Tibial artery (tissue), 4 donors: ENCODE results near the gene TM9SF3.

Experiments used
- DNase-seq, 2 donors: peaks; one replicate each; pipeline ENCODE4 v3.0.0-alpha.2; 2019
- H3K27ac ChIP-seq, 2 donors: fragments of 200-600 bp; sonication (generic) in 1 of 2; 1 replicate in 1 of 2; 2 replicates in 1 of 2; pipeline ENCODE4 v1.5.1; 2018 to 2019; ENCODE audit warnings: mild to moderate bottlenecking in 1 of 2
- H3K27me3 ChIP-seq, 2 donors: fragments of 200-600 bp; sonication (generic) in 1 of 2; one replicate each; pipeline versions ENCODE4 v1.5.1 to v1.6.0; 2016 to 2019
- H3K36me3 ChIP-seq, 3 donors: fragments of 200-600 bp; sonication (generic) in 2 of 3; one replicate each; pipeline ENCODE4 v1.5.1; 2016 to 2019; ENCODE audit warnings: mild to moderate bottlenecking in 2 of 3
- H3K4me1 ChIP-seq, 4 donors: fragments of 200-600 bp; sonication (generic) in 2 of 4; 1 replicate in 3 of 4; 2 replicates in 1 of 4; pipeline ENCODE4 v1.5.1; 2016 to 2019
- H3K4me3 ChIP-seq, 2 donors: fragments of 200-600 bp; sonication (generic) in 1 of 2; 1 replicate in 1 of 2; 2 replicates in 1 of 2; pipeline ENCODE4 v1.5.1; 2018 to 2019; ENCODE audit warnings: mild to moderate bottlenecking in 2 of 2
- H3K9me3 ChIP-seq, 3 donors: fragments of 200-600 bp; sonication (generic) in 1 of 3; one replicate each; pipeline ENCODE4 v1.5.1; 2016 to 2019
- intact Hi-C: fragments of 100-400 bp; cut with DNase I; formaldehyde crosslinking; loops from one replicate; pipeline ENCODE4 v1.15.0; 2023; ENCODE audit warnings: low total_unique reads
- TF ChIP-seq, protein P1 (sequence below), 2 experiments: fragments of 200-600 bp in 1 of 2; fragments of 450-650 bp in 1 of 2; IDR thresholded peaks; one replicate each; pipeline ENCODE4 v1.5.1; 2017 to 2019; ENCODE audit warnings: antibody characterized with exemption in 2 of 2, mild to moderate bottlenecking in 1 of 2, moderate library complexity in 1 of 2

The TM9SF3 gene

DNA sequence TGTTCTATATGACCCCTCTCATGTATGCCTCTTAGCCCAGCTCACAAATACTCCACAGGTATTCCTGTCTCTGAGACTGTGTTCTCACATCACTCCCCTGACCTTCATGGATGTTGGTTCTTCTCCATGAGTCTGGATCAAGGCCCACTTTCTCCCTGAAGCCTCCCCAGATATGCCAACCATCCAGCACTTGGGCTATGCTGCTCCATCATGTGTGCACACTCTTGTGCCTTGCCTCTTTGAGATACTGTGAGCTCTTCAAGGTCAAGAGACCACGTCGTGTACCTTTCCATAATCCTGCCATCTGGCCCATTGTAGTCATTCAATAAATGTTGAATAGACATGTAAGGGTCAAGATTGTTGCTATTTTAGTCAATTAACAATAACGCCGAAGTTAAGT, 30.1 kb upstream of the TM9SF3 start:
- Histone ChIP-seq H3K4me3 (no peak overlapping the region), H3K36me3 (no peaks in the 10 kb centered on the region), H3K9me3 (no peaks in the 10 kb centered on the region), H3K27me3 (no peaks in the 10 kb centered on the region), H3K4me1 (peaks cover 0 to 19% (median 10%) of the 10 kb centered on the region in 4 donors), H3K27ac (no peak overlapping the region)
- TF ChIP-seq, protein P1, sequence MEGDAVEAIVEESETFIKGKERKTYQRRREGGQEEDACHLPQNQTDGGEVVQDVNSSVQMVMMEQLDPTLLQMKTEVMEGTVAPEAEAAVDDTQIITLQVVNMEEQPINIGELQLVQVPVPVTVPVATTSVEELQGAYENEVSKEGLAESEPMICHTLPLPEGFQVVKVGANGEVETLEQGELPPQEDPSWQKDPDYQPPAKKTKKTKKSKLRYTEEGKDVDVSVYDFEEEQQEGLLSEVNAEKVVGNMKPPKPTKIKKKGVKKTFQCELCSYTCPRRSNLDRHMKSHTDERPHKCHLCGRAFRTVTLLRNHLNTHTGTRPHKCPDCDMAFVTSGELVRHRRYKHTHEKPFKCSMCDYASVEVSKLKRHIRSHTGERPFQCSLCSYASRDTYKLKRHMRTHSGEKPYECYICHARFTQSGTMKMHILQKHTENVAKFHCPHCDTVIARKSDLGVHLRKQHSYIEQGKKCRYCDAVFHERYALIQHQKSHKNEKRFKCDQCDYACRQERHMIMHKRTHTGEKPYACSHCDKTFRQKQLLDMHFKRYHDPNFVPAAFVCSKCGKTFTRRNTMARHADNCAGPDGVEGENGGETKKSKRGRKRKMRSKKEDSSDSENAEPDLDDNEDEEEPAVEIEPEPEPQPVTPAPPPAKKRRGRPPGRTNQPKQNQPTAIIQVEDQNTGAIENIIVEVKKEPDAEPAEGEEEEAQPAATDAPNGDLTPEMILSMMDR (IDR thresholded peaks at IDR 0.05): no peak
- intact Hi-C loops: no loop called here
- no peak for DNase-seq

- Histone ChIP-seq H3K4me3 (no peak overlapping the region), H3K27ac (no peak overlapping the region), H3K9me3 (no peaks in the 10 kb centered on the region), H3K36me3 (no peaks in the 10 kb centered on the region), H3K27me3 (peaks cover 0 to 2% of the 10 kb centered on the region in 2 donors), H3K4me1 (peaks cover 0 to 12% (median 7%) of the 10 kb centered on the region in 4 donors)
- TF ChIP-seq, protein P1 (IDR thresholded peaks at IDR 0.05): no peak
- intact Hi-C loops: no loop called here
- DNase-seq: no peak
These were observed 27.7 kb upstream of the TM9SF3 start for GRCh38 chr10:96614515-96614914.

GRCh38 chr10:96613576-96613975, 26.8 kb upstream of the TM9SF3 start:
- no peaks in the 10 kb centered on the region for H3K36me3 ChIP-seq
- no peak overlapping the region for H3K27ac ChIP-seq
- intact Hi-C loops: no loop called here
- no peaks in the 10 kb centered on the region for H3K9me3 ChIP-seq
- H3K27me3 ChIP-seq: peaks cover 0 to 5% of the 10 kb centered on the region in 2 donors
- TF ChIP-seq, protein P1 (IDR thresholded peaks at IDR 0.05): no peak
- H3K4me3 ChIP-seq: no peak overlapping the region
- peaks cover 0 to 3% (median 2%) of the 10 kb centered on the region in 4 donors for H3K4me1 ChIP-seq
- DNase-seq: no peak

GRCh38 chr10:96612055-96612830, 25.4 kb upstream of the TM9SF3 start:
- Histone ChIP-seq H3K4me3 (no peak overlapping the region), H3K36me3 (no peaks in the 10 kb centered on the region), H3K27ac (no peak overlapping the region), H3K4me1 (no peaks in the 10 kb centered on the region), H3K27me3 (peaks cover 0 to 5% of the 10 kb centered on the region in 2 donors), H3K9me3 (no peaks in the 10 kb centered on the region)
- TF ChIP-seq, protein P1 (IDR thresholded peaks at IDR 0.05): no peak
- intact Hi-C loops: no loop called here
- DNase-seq: no peak

DNA sequence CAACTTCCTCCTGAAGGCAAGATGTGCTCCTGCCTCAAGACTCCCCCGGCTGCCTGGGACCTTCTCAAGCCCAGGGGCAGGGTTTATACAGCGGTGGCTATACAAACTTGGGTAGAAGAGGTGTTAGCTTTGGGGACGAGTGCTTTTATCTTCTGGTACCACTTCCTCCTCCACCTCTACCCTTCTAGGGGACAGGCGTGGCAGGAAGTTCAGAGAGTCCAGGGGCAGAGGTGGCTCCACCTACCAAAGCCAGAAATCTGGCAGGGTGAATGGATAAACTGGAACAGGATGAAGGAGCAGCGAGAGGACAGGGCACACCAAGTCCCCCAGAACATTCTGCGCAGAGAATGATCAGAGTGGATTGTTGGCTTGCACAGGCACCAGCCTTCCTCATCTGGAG, 24.0 kb upstream of the TM9SF3 start:
- peaks cover 0 to 5% of the 10 kb centered on the region in 2 donors for H3K27me3 ChIP-seq
- no peak overlapping the region for H3K27ac ChIP-seq
- H3K4me3 ChIP-seq: no peak overlapping the region
- H3K9me3 ChIP-seq: no peaks in the 10 kb centered on the region
- TF ChIP-seq, protein P1 (IDR thresholded peaks at IDR 0.05): no peak
- H3K36me3 ChIP-seq: no peaks in the 10 kb centered on the region
- no peaks in the 10 kb centered on the region for H3K4me1 ChIP-seq
- no peak for DNase-seq
- intact Hi-C loops: no loop called here
